HG02852 (cell line): ENCODE results near the gene ALG14.
A peak's percentile ranks its signal among the peaks of the same experiment; 100 is the strongest.

ENCODE experiments used
- ATAC-seq: cut with Tn5 transposase; IDR thresholded peaks from one replicate; pipeline ENCODE4 v1.9.1; 2021; ENCODE audit warnings: mild to moderate bottlenecking, moderate library complexity; ENCODE audit not compliant: unreplicated experiment

The ALG14 gene

DNA sequence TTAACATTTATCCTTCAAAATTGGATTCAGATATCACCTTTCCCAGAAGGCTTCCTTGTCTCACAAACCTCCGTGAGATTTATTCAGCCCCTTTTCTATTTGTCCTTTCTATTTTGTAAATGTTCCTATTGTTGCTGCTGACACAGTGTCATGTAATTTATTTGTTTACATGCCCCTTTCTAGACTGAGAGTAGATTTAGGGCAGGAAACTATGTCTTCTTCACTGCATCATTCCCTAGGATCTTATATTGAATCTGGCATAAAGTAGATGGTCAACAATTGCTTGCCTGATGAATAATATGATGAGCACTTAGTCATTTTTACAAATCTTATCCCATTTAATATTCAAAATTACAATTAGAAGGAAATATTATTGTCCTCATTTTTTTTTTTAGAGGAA, 137.7 kb downstream of the ALG14 start:
- no peak for ATAC-seq

- ATAC-seq = no peak
Measured at GRCh38 chr1:94934551-94934950, 138.2 kb downstream of the ALG14 start.

DNA sequence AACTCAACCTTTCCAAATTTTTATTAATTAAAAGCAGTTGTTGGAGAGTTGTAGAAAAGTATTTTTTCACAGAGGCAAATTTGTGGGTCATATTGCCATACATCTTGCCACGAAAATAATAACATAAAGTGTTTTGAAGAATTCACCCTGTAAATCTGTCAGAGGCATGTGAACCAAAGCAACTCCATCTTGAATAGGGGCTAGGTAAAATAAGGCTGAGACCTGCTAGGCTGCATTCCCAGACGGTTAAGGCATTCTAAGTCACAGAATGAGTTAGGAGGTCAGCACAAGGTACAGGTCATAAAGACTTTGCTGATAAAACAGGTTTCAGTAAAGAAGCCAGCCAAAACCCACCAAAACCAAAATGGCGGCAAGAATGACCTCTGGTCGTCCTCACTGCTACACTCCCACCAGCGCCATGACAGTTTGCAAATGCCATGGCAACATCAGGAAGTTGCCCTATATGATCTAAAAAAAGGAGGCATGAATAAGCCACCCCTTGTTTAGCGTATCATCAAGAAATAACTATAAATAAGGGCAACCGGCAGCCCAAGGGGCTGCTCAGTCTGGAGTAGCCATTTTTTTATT, 141.4 kb downstream of the ALG14 start:
- ATAC-seq = no peak

DNA sequence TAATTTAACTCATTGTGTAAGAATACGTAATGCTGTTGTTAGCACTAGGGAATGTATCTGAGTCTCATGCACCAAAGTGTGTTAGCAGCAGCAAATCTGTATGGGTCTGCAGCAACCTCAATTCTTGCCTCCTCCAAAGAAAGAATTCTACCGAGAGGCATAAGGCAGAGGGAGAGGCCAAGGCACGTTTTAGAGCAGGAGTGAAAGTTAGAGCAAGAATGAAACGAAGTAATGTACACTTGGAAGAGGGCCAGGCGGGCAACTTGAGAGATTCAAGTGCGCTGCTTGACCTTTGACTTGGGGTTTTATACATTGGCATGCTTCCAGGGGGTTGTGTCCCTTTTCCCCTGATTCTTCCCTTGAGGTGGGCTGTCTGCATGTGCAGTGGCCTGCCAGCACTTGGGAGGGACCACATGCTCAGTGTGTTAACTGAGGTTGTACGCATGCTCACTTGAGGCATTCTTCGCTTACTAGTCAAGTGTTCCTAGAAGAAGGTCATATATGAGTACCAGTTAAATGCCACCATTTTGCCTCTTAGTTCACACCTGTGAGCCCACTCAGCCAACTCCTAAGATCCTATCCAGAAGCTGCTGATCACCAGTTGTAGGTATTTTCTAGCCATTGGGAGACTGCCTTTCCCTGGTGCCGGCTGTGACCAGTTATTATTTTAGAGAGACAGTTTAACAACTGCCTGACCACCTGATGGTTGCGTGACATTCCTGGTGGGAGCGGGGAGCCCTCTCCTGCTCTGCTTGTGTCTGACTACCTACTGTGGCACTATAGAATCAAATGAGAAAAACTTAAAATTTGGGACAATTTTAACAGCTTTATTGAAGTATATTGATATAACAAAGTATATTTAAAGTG, 143.2 kb downstream of the ALG14 start:
- no peak for ATAC-seq

- ATAC-seq = no peak
Measured at GRCh38 chr1:94928293-94928939, 144.3 kb downstream of the ALG14 start.

DNA sequence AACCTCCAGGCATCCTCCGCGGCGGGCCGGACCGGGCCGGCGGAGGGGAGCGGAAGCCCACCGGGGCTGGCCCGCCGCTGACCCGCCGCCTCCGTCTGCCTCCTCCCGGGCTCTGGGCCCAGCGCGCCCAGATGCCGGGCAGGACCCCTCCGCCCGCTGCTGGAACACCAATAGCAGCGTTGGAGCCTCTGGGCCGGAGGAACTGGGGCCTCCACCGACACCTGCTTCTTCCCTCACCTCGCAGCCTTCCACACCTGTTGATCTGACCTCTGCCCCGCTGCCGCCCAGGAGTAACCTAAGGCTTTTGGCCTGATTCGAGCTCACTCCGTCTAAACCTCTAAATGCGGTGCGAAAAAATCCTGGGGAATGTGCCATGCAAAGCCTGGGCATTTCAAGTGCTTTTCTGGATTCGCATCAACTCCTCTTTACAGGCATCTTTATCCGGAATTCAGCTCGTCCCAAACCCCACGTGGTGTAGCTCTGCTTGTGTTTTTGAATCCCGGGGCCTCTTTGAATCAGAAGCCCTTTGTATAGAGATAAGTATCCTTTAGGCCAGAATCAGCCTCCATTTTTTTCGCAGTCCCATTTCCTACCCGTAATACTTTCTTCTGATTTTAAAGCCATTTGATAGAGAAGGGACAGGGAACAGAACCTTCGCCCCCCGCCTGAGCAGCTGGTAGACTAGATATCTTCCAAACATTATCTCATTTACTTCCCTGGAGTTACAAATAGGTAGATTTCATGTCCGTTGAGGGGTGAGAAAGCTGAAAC, 145.2 kb downstream of the ALG14 start:
- ATAC-seq = no peak

DNA sequence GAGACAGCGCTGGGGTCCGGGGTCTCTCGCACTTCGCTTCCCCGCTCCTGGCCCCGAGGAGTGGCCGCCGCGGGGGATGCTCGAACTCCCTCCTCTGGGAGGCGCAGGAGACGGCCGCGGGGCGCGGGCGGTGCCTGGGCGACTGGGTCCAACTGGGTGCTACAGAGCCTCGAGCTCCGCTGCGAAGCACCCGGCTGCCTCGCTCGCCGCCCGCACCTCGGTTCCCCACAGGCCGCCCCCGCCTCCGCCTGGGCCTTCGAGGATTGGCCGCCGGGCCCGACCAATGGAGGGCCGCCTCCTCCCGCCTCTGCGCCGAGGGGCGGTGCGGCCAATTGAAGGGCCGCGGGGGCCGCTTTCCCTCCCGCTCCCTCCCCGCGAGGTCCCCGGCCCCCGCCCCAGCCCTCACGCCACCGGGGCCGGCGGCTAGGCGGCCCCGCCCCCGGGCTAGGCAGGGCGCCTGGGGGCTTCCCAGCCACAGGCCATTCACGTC, 145.8 kb downstream of the ALG14 start, which contains the start of gene CNN3:
Gene CNN3 (minus strand): TSS at position 196 of the 490 bp plus-strand sequence. CDS start 216 bp downstream, outside the sequence.
- peak; percentile 85 for ATAC-seq

DNA sequence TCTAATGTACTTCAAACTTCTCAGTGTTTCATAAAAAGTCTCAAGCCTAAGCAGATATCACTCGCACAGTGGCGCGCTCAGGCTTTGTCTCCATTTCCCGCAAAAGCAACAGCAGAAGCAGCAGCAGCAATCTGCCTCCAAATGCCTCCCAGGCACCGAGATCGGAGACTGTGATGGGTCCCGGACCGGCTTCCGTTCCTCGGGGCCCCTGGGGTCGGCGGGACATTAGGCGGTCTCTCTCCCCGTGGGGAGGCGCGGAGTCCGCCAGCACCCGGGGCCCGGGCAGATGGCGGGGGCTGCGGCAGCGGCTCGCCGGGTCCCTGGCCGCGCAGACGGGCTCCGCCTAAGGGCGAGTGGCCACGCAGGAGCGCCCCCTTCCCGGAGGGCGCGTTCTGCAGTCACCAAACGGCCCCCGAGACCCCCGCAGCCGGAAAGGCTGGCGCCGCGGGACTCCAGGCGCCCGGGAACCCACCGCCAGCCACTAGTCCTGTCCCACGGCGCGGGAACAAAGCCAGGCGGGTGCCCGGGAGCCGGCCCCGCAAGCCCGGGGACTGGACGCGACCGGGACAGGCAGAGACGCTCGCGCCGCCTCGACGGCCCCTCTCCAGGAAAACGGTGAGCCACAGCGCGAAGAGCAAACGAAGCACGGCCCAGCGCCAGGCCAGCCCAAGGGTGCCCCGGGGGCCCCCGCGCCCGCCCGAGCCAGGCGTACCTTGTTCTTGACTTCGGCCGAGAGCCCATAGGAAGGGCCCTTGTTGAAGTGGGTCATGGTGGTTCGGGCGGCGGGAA, 146.4 kb downstream of the ALG14 start:
- peak; percentile 27 for ATAC-seq

GRCh38 chr1:94925561-94926125, 147.1 kb downstream of the ALG14 start:
- ATAC-seq = no peak

GRCh38 chr1:94925004-94925403, 147.7 kb downstream of the ALG14 start:
- no peak for ATAC-seq
